Measurements from ENCODE around the gene CTSW. TPM values are rescaled to one million over a fixed set of nuclear protein-coding genes. Genes with fewer than 3 reads are reported as not detected.

Gene CTSW
- total RNA-seq, 4 donors from 2014 or later: 0.20 to 0.49 (median 0.32) TPM; not detected in 1

- in situ Hi-C loops (cut with MboI; ENCODE audit: low sequenced_read_pairs in 4 of 4): no loop called here
- ATAC-seq (no peak), DNase-seq (no peak)
- Histone ChIP-seq H3K4me1 (peaks cover 15 to 16% of the 10 kb centered on the region in 2 donors), H3K4me3 (no peak overlapping the region), H3K36me3 (peaks cover 0 to 55% of the 10 kb centered on the region in 2 donors), H3K27me3 (no peaks in the 10 kb centered on the region), H3K27ac (no peak overlapping the region), H3K9me3 (no peaks in the 10 kb centered on the region)
- TF ChIP-seq CTCF (IDR thresholded peaks at IDR 0.05 in 4 of 5, conservative IDR thresholded peaks at IDR 0.05 in 1 of 5): no peak
- TF ChIP-seq POLR2A (IDR thresholded peaks at IDR 0.05): no peak
- intact Hi-C loops (cut with DNase I; ENCODE audit: low total_unique reads): no loop called here
Observed at GRCh38 chr11:65863889-65864705, 15.5 kb upstream of the CTSW start.

- intact Hi-C loops (cut with DNase I; ENCODE audit: low total_unique reads): no loop called here
Observed at GRCh38 chr11:65864706-65865471, 14.7 kb upstream of the CTSW start.

GRCh38 chr11:65865550-65866172 lies 14.0 kb upstream of the CTSW start:
- H3K36me3 ChIP-seq: peaks cover 0 to 55% of the 10 kb centered on the region in 2 donors
- DNase-seq: no peak
- H3K4me3 ChIP-seq: no peak overlapping the region
- no peak for ATAC-seq
- H3K27me3 ChIP-seq: no peaks in the 10 kb centered on the region
- peaks cover 15% of the 10 kb centered on the region in 2 donors for H3K4me1 ChIP-seq
- TF ChIP-seq CTCF (IDR thresholded peaks at IDR 0.05 in 4 of 5, conservative IDR thresholded peaks at IDR 0.05 in 1 of 5) (no peak), POLR2A (IDR thresholded peaks at IDR 0.05) (no peak)
- in situ Hi-C loops (cut with MboI; ENCODE audit: low sequenced_read_pairs in 4 of 4): no loop called here
- intact Hi-C loops (cut with DNase I; ENCODE audit: low total_unique reads): no loop called here
- H3K27ac ChIP-seq: no peak overlapping the region
- H3K9me3 ChIP-seq: no peaks in the 10 kb centered on the region

More at GRCh38 chr11:65864706-65865471, 14.7 kb upstream of the CTSW start:
- Histone ChIP-seq H3K27me3 (no peaks in the 10 kb centered on the region), H3K9me3 (no peaks in the 10 kb centered on the region), H3K4me1 (peaks cover 15% of the 10 kb centered on the region in 2 donors), H3K36me3 (peaks cover 0 to 55% of the 10 kb centered on the region in 2 donors), H3K27ac (no peak overlapping the region), H3K4me3 (no peak overlapping the region)
- TF ChIP-seq POLR2A (IDR thresholded peaks at IDR 0.05): no peak
- ATAC-seq: no peak
- in situ Hi-C loops (cut with MboI; ENCODE audit: low sequenced_read_pairs in 4 of 4): no loop called here
- no peak for DNase-seq

- in situ Hi-C loops (cut with MboI; ENCODE audit: low sequenced_read_pairs in 4 of 4): no loop called here
- Histone ChIP-seq H3K4me1 (peaks cover 8 to 17% of the 10 kb centered on the region in 2 donors), H3K4me3 (no peak overlapping the region), H3K27me3 (no peaks in the 10 kb centered on the region), H3K36me3 (peaks cover 0 to 54% of the 10 kb centered on the region in 2 donors), H3K9me3 (no peaks in the 10 kb centered on the region), H3K27ac (no peak overlapping the region)
- TF ChIP-seq CTCF (IDR thresholded peaks at IDR 0.05 in 4 of 5, conservative IDR thresholded peaks at IDR 0.05 in 1 of 5) (no peak), POLR2A (IDR thresholded peaks at IDR 0.05) (no peak)
- intact Hi-C loops (cut with DNase I; ENCODE audit: low total_unique reads): no loop called here
- no peak for ATAC-seq
- DNase-seq: no peak
Observed at GRCh38 chr11:65866509-65867283, 12.9 kb upstream of the CTSW start.
